HG03571 (cell line): ENCODE data around the gene HP1BP3.
"Not testable (repeated sequence)": the region's sequence is repeated elsewhere in the genome, so short reads cannot be mapped to it uniquely, and the experiment has no call there.

ENCODE experiments used
- ATAC-seq: cut with Tn5 transposase; IDR thresholded peaks from one replicate; pipeline ENCODE4 v1.9.1; 2021; ENCODE audit not compliant: unreplicated experiment

HP1BP3 gene

DNA sequence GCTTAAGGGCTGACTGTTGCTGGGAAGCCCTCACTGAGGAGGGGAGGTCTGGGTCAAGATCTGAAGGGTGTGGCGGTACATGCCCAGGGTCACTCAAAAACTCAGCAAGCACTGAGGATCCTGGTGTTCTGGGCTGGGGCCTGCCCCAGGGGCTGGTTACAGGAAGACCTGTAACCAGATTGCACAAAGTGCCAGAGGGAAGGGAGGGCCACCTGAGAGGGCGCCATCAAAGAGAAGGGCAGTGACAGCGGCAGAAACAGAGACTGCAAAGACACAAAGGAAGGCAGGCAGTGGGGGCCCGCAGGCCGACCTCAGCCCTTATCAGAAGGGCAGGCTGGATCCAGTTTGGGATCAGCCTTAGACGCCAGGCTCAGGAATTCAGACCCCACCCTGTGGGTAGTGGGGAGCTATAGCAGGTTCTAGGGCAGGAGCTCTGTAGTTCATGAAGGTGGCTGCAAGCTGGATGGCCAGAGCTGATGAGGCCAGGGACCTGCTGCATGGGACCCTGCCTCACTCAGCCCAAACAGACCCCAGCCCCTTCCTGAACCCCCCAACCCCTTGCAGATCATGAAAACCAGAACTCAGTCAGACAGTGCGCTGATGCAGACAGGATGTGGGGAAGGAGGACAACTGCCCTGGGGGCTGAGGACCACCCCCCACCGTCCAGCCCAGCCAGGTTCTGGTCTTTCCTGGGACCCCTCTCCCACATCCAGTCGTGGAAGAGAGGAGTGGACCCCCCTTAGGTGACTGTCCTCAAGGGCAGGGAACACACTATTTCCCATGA lies 58.5 kb downstream of the HP1BP3 start:
- no peak for ATAC-seq

DNA sequence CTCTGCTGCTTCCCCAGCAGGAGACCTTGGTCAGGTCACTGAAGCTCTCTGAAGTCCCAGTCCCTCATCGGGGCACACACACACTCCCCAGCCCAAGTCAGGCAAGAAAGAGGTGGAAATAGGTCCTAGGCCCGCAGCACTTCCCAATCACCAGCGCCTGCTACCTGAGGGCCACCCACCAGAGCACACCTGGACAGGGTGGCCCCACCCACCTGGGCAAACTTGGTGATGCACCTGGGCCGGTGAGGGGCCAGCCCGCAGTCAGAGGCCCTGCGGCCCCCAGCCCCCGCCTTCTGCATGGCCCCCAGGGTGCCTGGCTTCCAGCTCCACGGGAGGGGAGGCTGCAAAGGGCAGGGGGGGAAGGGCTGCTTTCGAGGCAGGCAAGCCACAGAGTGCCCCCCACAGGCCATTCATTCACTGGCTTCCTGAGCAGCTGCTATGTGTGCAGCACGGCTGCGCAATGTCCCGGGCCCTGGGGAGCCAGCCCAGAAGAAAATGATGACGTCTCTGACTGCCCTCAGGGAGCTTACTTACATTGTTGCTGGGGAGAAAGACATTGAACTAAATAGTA lies 59.3 kb downstream of the HP1BP3 start:
- ATAC-seq: no peak

DNA sequence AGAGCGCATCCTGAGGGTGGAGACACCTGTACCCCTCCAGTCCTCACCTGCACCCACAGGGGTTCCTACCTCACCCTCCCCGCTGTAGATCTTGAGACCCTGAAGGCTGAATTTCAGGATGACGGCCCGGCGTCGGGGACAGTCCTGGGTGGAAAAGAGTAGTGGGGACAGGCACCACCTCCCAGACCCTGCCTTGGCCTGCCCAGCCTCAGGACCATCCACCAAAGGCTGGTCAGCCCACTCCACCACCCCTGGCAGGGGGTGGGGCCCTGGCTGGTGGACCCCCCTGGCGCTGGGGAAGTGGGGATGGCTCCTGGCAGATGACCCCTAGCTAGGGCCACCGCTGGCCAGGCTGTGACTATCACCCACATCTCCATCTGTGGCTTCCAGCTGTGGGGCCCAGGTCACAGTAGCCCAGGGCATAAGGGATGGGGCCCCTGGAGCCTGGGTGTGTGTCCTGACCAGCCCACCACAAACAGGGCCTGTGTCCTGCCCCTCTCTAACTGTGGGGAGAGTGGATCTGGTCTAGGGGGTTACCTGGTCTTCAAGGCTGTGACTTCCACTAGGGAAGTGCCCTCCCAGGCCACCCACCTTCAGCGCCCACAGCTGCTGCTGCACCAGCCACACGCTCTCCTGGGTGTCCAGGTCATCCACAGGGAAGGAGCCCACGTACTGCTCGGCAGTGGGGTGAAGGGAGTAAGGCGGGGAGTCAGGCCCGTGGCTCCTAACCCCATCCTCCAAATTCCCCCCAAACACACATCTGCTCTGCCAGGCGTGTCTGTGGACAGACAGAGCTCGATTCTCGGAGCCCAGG lies 60.0 kb downstream of the HP1BP3 start:
- no peak for ATAC-seq

DNA sequence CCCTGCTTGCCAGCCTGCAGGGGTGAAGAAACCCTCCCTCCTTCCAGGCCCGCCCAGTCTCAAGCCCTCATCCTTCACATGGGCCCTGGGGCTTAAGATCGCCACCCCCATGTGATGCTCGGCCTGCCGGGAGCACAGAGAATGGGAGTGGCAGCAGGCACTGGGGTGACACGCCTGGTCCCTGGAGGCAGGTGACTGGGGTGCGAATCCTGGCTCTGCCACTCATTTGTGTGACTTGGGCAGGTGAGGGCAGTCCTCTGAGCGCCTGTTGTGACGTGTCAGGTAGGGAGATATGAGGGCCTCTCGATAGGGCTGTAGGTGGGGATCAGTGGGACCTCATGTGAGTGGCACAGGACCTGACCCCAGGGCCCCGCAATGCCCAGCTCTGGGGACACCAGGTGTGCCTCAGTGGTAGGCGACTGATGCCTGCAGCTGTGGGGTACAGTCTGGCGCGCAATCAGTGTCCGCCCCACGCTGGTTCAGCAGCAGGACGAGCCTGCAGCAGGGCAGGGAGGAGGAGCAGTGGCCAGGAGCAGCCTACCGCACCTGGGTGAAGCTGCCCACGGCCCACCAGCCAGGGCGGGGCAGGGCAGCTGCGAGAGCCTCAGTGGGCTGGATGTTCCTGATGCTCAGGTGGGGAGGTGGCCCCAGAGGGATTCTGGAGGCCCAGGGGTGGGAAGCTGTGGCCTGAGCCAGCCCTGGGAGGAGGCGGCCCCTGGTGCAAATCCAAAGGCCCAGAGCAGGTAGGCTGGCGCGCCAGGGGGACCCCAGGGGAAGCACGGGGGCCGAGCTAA lies 60.8 kb downstream of the HP1BP3 start:
- no peak for ATAC-seq

DNA sequence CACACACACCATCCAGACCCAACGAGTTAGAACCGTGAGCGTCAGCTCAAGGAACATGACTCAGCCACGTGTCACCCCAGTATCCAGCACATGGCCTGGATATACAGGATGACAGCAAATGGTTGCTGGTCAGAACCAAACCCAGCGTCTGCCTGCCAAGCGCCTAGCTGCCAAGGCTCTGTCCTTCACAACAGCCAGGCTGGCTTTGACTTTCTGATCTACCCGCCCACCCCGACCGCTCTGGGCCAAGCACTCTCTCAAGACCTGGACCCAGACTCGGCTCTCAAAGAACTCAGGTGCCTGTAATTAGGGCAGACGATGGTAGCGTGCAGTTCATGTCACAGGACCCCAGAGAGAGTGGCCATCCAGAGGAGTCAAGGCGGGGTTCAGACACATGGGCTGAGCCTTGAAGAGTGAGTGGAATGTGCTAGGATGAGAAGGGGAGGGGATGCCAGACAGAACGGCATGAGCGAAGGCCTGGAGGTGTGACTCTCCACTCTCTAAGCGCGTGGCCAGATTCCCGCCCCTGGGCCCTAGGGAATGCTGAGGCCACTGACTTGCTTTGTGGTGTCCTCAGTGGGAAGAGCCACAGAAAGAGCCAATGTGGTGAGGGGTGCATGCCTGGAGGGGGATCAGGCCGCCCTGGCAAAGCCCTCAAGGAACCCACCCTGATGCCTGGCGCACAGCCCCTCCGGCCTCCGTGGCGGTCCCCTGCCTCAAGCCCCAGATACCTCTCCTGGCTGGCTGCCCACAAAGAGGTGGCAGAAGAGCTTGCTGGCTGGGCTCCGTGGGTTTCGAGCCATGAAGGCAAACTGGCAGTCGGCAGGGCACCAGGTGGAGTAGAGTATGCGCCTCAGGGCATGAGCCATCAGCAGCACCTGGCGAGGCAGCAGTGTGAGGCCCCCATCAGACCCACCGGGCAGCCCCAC lies 61.7 kb downstream of the HP1BP3 start:
- ATAC-seq: no peak

DNA sequence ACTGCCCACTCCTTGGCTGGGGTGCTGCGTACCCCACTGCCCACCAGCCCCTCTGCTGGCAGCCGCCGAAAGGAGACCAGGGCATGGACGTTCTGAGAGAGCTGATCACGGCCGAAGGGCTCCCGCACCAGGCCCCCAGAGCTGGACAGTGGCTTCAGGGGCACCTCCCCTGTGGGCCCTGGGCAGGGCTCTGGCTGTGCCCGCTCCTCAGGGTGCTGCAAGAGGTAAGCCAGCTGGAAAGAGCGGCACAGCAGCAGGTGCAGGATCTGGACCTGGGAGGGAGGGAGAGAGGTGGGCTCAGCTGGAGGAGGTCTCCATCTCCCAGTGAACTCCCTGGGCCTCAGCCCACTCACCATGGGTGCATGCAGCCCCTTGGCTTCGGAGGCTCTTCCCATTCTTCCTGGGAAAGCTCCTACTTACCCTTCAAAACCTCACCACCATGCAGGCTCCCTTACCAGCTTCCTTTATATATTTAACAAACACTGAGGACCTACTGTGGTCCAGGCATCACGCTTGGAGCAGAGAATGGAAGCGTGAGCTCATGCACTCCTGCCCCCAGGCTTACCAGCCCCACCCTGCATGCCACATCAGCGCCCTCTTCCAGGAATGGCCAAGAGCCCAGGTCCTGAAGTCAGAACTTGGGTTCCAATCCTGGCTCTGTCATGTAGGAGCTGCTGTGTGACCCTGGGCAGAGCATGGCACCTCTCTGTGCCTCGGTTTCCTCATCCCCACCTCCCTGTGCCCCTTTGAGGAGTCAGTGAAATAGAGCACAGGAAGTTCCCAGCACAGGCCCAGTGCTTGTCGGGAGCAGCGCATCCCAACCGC lies 62.5 kb downstream of the HP1BP3 start:
- ATAC-seq: no peak

DNA sequence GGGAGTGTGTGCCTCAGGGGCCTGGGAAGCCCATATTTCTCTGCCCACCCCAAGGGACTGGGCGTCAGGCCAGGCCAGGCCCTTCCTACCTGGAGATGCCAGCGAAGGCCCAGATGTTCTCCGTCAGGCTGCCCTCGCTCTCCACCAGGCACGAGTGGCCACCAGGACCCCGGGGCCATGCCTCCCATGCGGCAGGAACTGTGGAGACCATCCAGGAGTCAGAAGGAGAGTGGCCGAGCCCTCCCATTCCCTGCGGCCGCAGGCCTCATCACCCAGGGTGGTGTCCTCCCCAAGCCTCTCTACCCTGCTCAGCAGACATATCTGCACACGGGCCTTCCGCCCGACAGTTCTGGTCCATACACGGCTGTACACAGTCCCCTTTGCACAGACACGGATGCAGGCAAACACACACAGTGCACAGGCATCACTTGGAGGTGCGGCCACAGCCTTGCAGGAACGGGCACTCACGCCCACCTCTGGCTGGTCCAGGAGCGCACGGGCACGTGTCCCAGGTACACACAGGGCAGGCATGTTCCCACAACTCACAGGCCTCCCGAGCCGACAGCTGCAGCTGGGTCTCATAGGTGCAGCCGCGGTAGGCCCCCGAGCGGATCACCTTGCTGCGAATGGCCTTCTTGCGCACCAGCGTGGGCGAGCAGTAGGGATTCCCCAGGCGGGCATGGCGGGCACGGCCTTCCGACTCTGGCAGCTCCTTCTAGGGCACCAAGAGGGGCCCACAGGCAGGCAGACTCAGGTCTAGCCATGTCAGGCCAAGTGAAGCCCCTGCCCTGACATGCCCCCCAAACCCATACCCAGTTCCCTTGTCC lies 63.4 kb downstream of the HP1BP3 start:
- ATAC-seq: no peak

DNA sequence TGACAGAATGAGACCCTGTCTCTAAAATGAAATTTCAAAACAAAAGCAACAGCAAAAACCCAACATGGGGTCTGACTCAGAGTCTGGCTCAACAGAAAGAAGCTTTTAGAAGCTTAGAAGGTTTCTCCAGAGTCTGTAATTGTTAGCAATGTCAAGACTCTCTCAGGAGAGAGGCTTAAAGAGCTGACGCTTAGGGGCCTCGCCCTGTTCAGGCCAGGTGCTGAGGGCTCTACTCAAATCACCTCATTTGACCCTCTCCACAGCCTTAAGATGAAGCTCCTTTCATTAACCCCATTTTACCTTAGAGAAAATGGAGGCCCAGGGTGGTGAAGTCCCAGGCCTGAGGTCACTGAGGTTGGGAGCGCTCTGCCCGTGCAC lies 64.0 kb downstream of the HP1BP3 start:
- no peak for ATAC-seq

DNA sequence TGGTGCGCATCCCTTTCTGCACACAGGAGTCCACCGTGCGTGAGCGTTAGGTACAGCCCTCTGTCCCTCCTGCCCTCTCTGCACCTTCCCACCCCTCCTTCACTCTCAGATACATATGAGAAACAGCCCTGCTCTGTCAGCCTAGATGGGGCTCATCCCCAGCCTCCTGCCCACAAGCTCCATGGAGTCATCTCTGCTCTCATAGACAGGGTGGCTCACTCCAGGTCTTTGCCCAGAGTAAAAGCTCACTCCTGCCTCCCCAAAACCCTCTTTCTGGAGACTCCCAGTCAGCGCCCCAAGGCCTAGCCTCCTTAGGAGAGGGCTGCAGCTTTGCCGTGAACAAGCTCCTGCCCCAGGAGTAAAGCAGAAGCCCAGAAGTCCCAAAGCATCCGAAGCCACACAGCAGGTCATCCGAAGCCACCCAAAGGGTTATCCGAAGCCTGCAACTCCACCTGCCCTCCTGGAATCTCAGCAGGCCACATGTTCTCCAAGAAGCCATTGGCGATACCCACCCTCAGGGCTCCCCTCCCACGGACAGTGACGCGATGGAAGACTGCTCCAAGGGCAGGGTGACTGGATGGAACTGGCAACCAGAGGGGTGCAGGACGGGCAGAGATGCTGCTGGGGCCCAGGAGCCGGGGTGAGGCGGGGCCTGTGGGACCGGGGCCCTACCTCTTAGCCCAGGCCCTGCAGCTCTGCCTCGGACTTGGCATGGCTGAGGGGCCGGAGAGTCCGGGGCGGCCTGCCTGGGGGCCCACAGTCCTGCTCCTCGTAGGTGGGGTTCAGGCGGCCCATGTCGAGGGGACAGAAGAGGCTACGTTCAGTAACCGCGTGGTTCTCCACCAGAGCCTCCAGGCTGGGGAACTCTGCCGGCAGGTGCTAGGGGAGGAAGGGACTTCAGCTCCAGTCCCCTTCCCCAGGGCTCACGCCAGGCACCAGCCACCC lies 65.7 kb downstream of the HP1BP3 start:
- ATAC-seq: no peak

DNA sequence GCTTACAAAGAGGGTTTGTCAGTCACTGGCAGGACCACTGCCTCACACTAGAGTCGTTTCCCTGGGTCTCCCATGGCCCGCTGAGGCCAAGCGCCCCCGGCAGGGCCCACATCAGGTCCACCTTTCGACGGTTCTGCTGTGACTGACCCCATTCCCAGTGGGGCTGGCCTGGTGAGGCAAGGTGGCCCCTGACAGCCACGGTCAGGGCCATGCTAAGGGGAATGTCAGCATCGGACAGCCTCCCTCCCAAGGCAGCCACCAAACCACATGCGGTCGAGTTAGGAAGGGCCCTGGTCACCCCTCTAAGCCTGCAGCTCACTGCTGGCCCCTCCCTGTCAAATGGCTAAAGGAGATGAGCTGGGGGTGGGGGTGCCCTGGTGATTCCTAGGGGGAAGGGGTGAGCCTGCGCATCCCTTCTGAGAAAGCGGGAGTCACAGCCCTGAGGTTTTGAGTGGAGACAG lies 66.4 kb downstream of the HP1BP3 start:
- ATAC-seq: no peak

DNA sequence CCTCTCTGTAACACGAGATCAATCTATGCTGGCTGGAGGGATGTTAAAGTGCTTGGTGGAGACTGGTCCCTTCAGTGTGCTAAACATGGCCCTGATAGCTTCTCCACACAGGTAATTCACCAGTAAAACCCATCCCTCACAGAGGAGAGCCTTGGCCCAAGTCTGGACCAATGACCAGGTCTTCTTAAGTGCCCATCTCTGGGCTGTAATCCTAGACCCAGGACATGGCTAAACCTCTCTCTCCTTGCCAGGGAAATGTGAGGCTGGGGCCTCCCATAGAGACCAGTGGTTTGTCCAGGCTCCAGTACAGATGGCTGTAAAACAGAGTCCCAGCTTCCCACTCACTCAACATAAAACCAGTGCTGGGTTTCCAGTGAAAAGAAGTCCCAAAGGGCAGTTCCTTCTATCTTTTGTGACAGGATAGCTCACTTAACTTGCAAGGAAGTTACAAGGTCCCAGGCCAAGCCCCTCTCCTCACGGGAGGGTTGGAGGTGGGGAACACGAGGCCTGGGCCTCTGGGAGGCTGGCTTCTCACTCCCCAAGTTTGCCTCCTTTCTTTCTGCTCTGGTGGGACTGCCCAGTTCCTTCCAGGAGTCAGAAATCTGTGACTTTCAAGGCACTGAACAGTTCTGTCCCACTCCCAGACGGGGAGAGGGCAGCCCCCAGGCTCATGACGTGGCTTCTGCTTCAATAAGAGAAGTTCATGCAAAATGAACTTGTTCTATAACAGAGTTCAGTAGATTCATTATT lies 67.1 kb downstream of the HP1BP3 start:
- no peak for ATAC-seq

DNA sequence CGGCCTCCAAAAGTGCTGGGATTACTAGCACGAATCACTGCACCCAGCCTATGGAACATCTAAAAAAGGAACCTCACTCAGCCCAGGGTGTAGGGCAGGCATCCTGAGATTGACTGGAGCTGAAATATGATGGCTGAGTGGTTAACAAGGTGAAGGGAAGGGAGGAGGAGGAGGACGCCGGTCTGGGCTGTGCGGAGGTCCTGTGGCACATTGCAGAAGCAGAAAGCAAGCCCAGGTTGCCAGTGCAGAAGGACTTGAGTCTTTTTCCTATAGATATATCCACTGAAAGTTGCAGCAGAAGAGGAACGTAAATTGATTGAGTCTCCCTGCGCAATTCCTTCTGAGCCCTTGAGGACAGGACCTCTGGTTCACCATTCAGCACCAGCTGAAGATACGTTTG lies 67.8 kb downstream of the HP1BP3 start:
- no peak for ATAC-seq

DNA sequence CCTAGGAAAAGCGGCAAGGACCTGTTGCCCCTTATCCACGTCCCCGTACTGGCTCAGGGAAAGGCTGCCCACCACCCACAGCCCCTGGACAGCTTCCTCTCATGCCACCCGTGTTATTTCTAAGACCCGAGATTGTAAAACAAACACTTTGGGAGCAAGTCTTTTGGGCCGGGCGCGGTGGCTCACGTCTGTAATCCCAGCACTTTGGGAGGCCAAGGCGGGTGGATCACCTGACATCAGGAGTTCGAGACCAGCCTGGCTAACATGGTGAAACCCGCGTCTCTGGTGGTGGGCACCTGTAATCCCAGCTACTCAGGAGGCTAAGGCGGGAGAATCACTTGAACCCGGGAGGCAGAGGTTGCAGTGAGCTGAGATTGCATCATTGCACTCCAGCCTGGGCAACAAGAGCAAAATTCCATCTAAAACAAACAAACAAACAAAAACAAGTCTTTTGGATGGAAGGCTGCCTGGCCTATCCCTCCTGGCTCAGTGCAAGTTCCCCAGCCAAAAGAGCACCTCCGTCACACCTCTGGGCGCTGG lies 68.7 kb downstream of the HP1BP3 start:
- ATAC-seq: not testable (repeated sequence)

DNA sequence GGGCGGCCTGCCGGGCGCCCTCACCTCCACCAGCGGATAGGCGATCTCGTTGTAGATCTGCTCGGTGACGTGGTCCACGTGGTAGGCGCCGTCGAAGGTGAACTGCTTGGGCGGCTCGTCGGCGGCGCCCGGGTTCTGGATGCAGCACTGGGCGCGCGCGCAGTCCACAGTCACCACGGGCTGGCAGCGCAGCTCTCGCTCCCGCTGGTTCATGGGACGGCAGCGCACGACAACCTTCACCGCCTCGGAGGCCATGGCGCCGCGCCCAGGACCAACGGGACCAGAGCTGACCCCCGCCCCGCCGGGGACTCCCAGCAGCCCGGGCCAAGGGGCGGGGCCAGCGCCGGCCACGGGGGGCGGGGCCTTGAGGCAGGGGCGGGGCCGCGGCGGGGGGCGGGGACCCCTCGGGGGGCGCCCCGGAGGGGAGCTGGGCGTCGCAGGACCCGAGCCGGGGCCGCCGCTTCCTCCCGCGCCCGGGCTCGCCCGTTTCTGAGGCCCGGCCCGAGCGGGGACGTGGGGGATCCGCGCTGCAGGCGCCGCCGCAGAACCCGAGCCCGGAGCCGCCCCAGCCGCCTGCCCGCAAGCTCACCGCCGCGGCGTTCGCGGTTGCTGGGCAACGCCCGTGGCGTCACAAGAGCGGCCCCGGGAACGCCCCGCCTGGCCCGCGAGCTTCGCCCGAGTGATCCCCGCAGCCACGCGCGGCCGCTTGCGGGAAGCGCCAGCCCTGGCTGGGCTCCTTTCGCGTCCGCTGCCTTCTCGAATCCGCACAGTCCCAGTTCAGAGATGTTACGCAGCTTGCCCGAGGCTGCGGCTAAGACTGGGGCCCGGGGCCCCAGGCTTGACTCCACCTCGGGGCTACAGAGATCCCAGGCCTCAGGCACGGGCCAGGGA lies 69.4 kb downstream of the HP1BP3 start, which contains the start of gene KIF17:
KIF17 (minus strand) TSS at position 556 of the 891 bp plus-strand sequence; CDS start at position 255, 301 bp downstream.
- no peak for ATAC-seq

DNA sequence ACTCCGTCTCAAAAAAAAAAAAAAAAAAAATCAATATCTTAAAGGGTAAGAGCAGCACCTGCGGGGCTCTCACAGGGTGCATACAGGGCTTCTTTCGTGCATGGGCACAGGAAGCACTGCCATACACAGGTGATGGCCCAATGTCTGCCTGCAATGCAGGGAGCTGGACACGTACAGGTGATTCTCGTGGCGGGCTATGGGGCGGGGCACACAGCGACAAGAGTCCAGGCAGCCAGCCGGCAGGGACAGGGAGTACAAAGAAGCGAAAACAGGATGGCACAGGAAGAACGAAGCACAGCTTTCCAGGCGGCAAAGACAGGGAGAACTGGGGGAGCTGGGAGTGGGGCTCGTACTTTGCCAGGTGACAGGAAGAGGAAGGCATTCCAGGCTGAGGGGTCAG lies 70.9 kb downstream of the HP1BP3 start:
- ATAC-seq: no peak
